ENCODE measurements around the gene VDAC2.
A peak's percentile ranks its signal among the peaks of the same experiment; 100 is the strongest.

VDAC2 gene

GRCh38 chr10:75226095-75226494 lies 15.5 kb downstream of the VDAC2 start:
- no peak for TF ChIP-seq CTCF (IDR thresholded peaks at IDR 0.05; ENCODE audit: low read depth, low read length)
- H3K4me3 ChIP-seq (ENCODE audit: low read depth, low read length) = no peak overlapping the region

- H3K4me3 ChIP-seq (ENCODE audit: low read depth, low read length) = no peak overlapping the region
These were observed 16.1 kb downstream of the VDAC2 start for GRCh38 chr10:75226656-75227055.

GRCh38 chr10:75228278-75228677 lies 17.7 kb downstream of the VDAC2 start:
- TF ChIP-seq CTCF (IDR thresholded peaks at IDR 0.05; ENCODE audit: low read depth, low read length) = no peak
- no peak overlapping the region for H3K4me3 ChIP-seq (ENCODE audit: low read depth, low read length)

More at GRCh38 chr10:75226656-75227055, 16.1 kb downstream of the VDAC2 start:
- no peak for TF ChIP-seq CTCF (IDR thresholded peaks at IDR 0.05; ENCODE audit: low read depth, low read length)

- TF ChIP-seq CTCF (IDR thresholded peaks at IDR 0.05; ENCODE audit: low read depth, low read length) = no peak
- no peak overlapping the region for H3K4me3 ChIP-seq (ENCODE audit: low read depth, low read length)
These were observed 18.2 kb downstream of the VDAC2 start for GRCh38 chr10:75228834-75229233.

- TF ChIP-seq CTCF (IDR thresholded peaks at IDR 0.05; ENCODE audit: low read depth, low read length) = no peak
- H3K4me3 ChIP-seq (ENCODE audit: low read depth, low read length) = no peak overlapping the region
These were observed 19.4 kb downstream of the VDAC2 start for GRCh38 chr10:75229971-75230370.

GRCh38 chr10:75230600-75231038 lies 20.0 kb downstream of the VDAC2 start:
- no peak overlapping the region for H3K4me3 ChIP-seq (ENCODE audit: low read depth, low read length)
- TF ChIP-seq CTCF (IDR thresholded peaks at IDR 0.05; ENCODE audit: low read depth, low read length) = peak; percentile 85

- H3K4me3 ChIP-seq (ENCODE audit: low read depth, low read length) = no peak overlapping the region
- no peak for TF ChIP-seq CTCF (IDR thresholded peaks at IDR 0.05; ENCODE audit: low read depth, low read length)
These were observed 21.3 kb downstream of the VDAC2 start for GRCh38 chr10:75231672-75232581.

All from WI38 (cell line).